DND-41 (cell line): ENCODE measurements around the gene ZNF133.

ENCODE experiments used
- ATAC-seq: fragments of 200-7000 bp; cut with Tn5 transposase; 3 replicates; pipeline ENCODE4 v1.9.1; 2021; ENCODE audit warnings: low read depth; ENCODE audit not compliant: insufficient read depth
- DNase-seq: peaks from one replicate; pipeline ENCODE4 v3.0.0-alpha.2; 2020
- H2AFZ ChIP-seq: 2 replicates; pipeline ENCODE4 v1.6.0; 2012; ENCODE audit warnings: low read depth, low read length
- H3K27ac ChIP-seq: 2 replicates; pipeline ENCODE4 v1.5.1; 2012; ENCODE audit warnings: low read length, inconsistent platforms
- H3K27me3 ChIP-seq: fragments of 200-600 bp; sonication (generic); 2 replicates; pipeline ENCODE4 v1.6.0; 2012; ENCODE audit warnings: low read length, mild to moderate bottlenecking, inconsistent platforms; ENCODE audit not compliant: insufficient read depth, poor library complexity
- H3K36me3 ChIP-seq: 2 replicates; pipeline ENCODE4 v1.5.1; 2012; ENCODE audit warnings: low read length, inconsistent platforms; ENCODE audit not compliant: insufficient read depth
- H3K4me1 ChIP-seq: 2 replicates; pipeline ENCODE4 v1.5.1; 2012; ENCODE audit warnings: mild to moderate bottlenecking, low read length; ENCODE audit not compliant: insufficient read depth
- H3K4me2 ChIP-seq: 2 replicates; pipeline ENCODE4 v1.6.0; 2012; ENCODE audit warnings: mild to moderate bottlenecking, moderate library complexity, low read length, inconsistent platforms; ENCODE audit not compliant: insufficient read depth
- H3K4me3 ChIP-seq, 2 experiments: fragments of 200-600 bp in 1 of 2; shearing (Covaris generic) in 1 of 2; 2 replicates each; pipeline ENCODE4 v1.5.1; 2012 to 2016; ENCODE audit warnings: inconsistent platforms in 2 of 2, low read length in 2 of 2, mild to moderate bottlenecking in 2 of 2, low read depth in 1 of 2, moderate library complexity in 1 of 2
- H3K79me2 ChIP-seq: 2 replicates; pipeline ENCODE4 v1.6.0; 2012; ENCODE audit warnings: low read length, inconsistent platforms; ENCODE audit not compliant: insufficient read depth
- H3K9ac ChIP-seq: 2 replicates; pipeline ENCODE4 v1.6.0; 2012; ENCODE audit warnings: low read depth, mild to moderate bottlenecking, inconsistent platforms, low read length, moderate library complexity
- H3K9me3 ChIP-seq: 2 replicates; pipeline ENCODE4 v1.5.1; 2012; ENCODE audit warnings: low read length, moderate library complexity, mild to moderate bottlenecking, inconsistent platforms; ENCODE audit not compliant: insufficient read depth, severe bottlenecking
- H4K20me1 ChIP-seq: 2 replicates; pipeline ENCODE4 v1.6.0; 2012; ENCODE audit warnings: low read length; ENCODE audit not compliant: insufficient read depth
- CTCF ChIP-seq: IDR thresholded peaks from 2 replicates; pipeline ENCODE4 v1.5.1; 2012; ENCODE audit warnings: borderline replicate concordance, low read length, moderate library complexity, mild to moderate bottlenecking; ENCODE audit not compliant: poor library complexity, severe bottlenecking; ENCODE audit errors: extremely low read depth
- EZH2 ChIP-seq: IDR thresholded peaks from 3 replicates; pipeline ENCODE4 v1.6.1; 2012; ENCODE audit warnings: borderline replicate concordance, low read depth, mild to moderate bottlenecking, moderate library complexity, low read length, inconsistent platforms; ENCODE audit not compliant: severe bottlenecking

ZNF133 gene

GRCh38 chr20:18288749-18289267 is 481 bp downstream of the ZNF133 start:
- peaks cover 20% of the 10 kb centered on the region for H3K9me3 ChIP-seq
- H2AFZ ChIP-seq, result peak overlapping the region; percentile 96
- H3K4me3 ChIP-seq, result peak overlapping the region; percentile 75 to 82
- ATAC-seq (no peak), DNase-seq (no peak)
- peaks cover 23% of the 10 kb centered on the region for H3K4me1 ChIP-seq
- H3K27ac ChIP-seq, result peak overlapping the region; percentile 98
- H3K27me3 ChIP-seq, result no peaks in the 10 kb centered on the region
- H3K79me2 ChIP-seq, result peaks cover 41% of the 10 kb centered on the region
- TF ChIP-seq EZH2 (no peak), CTCF (no peak)
- peak overlapping the region; percentile 88 for H3K4me2 ChIP-seq
- peaks cover 11% of the 10 kb centered on the region for H3K36me3 ChIP-seq
- H3K9ac ChIP-seq, result peak overlapping the region; percentile 73
- H4K20me1 ChIP-seq, result no peaks in the 10 kb centered on the region

GRCh38 chr20:18289306-18289705 is 979 bp downstream of the ZNF133 start:
- ATAC-seq (no peak), DNase-seq (no peak)
- Histone ChIP-seq H3K9me3 (peaks cover 19% of the 10 kb centered on the region), H2AFZ (peak overlapping the region; percentile 96; the same call in 1 of the 2 replicates), H3K27ac (no peak overlapping the region), H3K4me2 (peak overlapping the region; percentile 88), H3K36me3 (peaks cover 11% of the 10 kb centered on the region), H3K27me3 (no peaks in the 10 kb centered on the region), H3K4me3 (peak overlapping the region; percentile 75 to 82), H3K79me2 (peaks cover 41% of the 10 kb centered on the region), H4K20me1 (no peaks in the 10 kb centered on the region), H3K4me1 (peaks cover 23% of the 10 kb centered on the region), H3K9ac (peak overlapping the region; percentile 73)
- TF ChIP-seq CTCF (no peak), EZH2 (no peak)

- Histone ChIP-seq H2AFZ (no peak overlapping the region), H3K79me2 (no peaks in the 10 kb centered on the region; the same call in 1 of the 2 replicates), H3K36me3 (peaks cover 8% of the 10 kb centered on the region; the same call in 1 of the 2 replicates), H3K27ac (no peak overlapping the region), H3K9ac (no peak overlapping the region), H4K20me1 (no peaks in the 10 kb centered on the region), H3K9me3 (no peaks in the 10 kb centered on the region), H3K4me2 (no peak overlapping the region), H3K27me3 (no peaks in the 10 kb centered on the region), H3K4me3 (no peak overlapping the region), H3K4me1 (no peaks in the 10 kb centered on the region)
- ATAC-seq (no peak), DNase-seq (no peak)
- TF ChIP-seq EZH2 (no peak), CTCF (no peak)
Measured at GRCh38 chr20:18299364-18299763, 11.0 kb downstream of the ZNF133 start.
